GM18502 (cell line): ENCODE results near the gene PUS7L.

Experiments used
- ATAC-seq: cut with Tn5 transposase; IDR thresholded peaks from one replicate; pipeline ENCODE4 v1.9.1; 2021; ENCODE audit warnings: mild to moderate bottlenecking; ENCODE audit not compliant: unreplicated experiment, poor library complexity

The PUS7L gene

DNA sequence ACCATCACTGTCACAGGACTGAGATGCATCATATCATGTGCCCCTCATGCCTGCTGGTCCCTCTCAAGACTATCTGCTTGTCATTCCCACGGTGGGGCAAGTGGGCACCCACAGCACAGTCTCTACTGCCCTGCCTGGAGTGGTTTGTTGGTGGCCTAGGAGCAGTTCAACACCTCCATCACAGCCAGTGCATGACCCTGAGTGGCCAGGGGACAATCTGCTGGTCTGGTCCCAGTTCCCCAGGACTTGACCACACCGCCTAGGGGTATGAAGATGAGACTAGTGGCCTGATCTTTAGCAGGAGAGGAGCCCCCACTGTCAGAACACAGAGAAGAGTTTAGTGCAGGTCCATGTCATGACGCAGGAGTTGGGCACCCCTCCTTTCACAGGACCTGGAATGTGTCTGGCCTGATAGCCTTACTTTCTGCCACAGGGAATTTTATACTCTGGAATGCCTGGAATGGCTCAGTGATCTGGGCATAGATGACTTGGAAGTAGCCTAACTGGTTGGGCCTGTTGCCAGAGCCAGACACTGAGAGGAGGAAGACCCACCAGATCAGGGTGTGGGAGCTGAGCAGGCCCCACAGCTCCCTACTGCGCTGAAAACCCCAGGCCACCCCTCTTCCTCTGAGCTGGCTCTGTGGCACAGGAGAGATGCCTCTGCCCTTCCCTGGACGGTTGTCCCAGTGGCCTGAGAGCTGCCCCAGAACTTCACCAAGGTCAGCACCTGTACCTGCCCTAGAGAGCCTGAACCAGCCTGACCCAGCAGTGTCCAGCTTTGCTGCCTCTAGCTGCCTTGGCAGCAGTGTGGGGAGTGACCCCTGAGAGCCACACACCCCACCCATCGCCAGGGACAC, 83.3 kb downstream of the PUS7L start:
- no peak for ATAC-seq

DNA sequence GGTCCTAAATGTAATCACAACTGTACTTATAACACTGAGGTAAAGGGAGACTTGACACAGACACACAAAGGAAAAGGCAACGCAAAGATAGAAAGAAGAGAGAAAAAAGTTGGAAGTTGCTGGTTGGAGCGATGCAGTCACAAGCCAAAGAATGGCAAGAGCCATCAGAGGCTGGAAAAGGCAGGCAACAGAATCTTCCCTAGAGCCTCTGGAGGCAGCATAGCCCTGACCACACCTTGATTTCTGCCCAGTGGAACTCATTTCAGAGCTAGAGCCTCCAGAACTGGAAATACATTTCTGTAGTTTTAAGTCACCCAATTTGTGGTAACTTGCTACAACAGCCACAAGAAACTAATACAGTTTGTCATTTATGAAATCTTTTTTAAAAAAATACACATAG, 89.2 kb downstream of the PUS7L start:
- ATAC-seq: no peak
